OCI-LY7 (cell line): ENCODE data around the gene TCF15.

ENCODE experiments used
- EZH2phosphoT487 ChIP-seq: fragments of 200-600 bp; sonication (generic); IDR thresholded peaks from 2 replicates; pipeline ENCODE4 v1.6.1; 2018; ENCODE audit warnings: low read depth, borderline replicate concordance, mild to moderate bottlenecking, mixed run types, antibody characterized with exemption, low read length, moderate library complexity, mixed read lengths
- TF ChIP-seq, protein P1 (sequence below): fragments of 200-600 bp; sonication (generic); conservative IDR thresholded peaks from 2 replicates; pipeline ENCODE4 v1.5.1; 2014; ENCODE audit warnings: mild to moderate bottlenecking, antibody characterized with exemption, low read length, moderate library complexity, mixed read lengths

DNA sequence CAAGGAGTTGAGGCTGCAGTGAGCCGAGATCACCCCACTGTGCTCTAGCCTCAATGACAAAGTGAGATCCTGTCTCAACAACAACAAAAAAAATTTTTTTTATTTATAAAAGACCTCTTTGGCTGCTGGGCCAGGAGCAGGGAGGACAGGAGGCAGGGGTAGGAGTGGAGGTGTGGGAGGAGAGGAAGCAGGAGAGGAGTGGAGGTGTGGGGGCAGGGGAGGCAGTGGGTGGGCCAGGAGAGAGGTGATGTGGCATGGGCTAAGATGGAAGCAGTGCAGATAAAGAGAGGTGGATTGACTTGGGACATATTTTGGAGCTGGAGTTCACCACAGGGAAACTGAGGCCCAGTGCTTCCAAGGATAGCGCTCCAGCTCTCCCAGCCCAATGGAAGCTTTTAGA is 53.1 kb downstream of the TCF15 start:
- TF ChIP-seq, protein P1, sequence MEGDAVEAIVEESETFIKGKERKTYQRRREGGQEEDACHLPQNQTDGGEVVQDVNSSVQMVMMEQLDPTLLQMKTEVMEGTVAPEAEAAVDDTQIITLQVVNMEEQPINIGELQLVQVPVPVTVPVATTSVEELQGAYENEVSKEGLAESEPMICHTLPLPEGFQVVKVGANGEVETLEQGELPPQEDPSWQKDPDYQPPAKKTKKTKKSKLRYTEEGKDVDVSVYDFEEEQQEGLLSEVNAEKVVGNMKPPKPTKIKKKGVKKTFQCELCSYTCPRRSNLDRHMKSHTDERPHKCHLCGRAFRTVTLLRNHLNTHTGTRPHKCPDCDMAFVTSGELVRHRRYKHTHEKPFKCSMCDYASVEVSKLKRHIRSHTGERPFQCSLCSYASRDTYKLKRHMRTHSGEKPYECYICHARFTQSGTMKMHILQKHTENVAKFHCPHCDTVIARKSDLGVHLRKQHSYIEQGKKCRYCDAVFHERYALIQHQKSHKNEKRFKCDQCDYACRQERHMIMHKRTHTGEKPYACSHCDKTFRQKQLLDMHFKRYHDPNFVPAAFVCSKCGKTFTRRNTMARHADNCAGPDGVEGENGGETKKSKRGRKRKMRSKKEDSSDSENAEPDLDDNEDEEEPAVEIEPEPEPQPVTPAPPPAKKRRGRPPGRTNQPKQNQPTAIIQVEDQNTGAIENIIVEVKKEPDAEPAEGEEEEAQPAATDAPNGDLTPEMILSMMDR = no peak
- TF ChIP-seq EZH2phosphoT487 = no peak
